Fibroblast of lung (primary cell): ENCODE data around the gene PAX2. TPM values are rescaled to one million over a fixed set of nuclear protein-coding genes. Genes with fewer than 3 reads are reported as not detected.
A peak's percentile ranks its signal among the peaks of the same experiment; 100 is the strongest.

Experiments
- DNase-seq, 2 donors: peaks; one replicate each; pipeline versions ENCODE4 v3.0.0 to v3.0.0-alpha.2; 2010; ENCODE audit warnings: low read depth in 2 of 2
- H2AFZ ChIP-seq: 2 replicates; pipeline ENCODE4 v1.5.1; 2012; ENCODE audit warnings: low read length, control low read depth, inconsistent platforms
- H3K27ac ChIP-seq: 2 replicates; pipeline ENCODE4 v1.5.1; 2011; ENCODE audit warnings: low read length, control low read depth; ENCODE audit not compliant: insufficient read depth
- H3K27me3 ChIP-seq: 2 replicates; pipeline ENCODE4 v1.5.1; 2011; ENCODE audit warnings: mild to moderate bottlenecking, low read length; ENCODE audit not compliant: control insufficient read depth, insufficient read depth
- H3K36me3 ChIP-seq: 2 replicates; pipeline ENCODE4 v1.5.1; 2011; ENCODE audit warnings: low read length; ENCODE audit not compliant: control insufficient read depth, insufficient read depth
- H3K4me1 ChIP-seq: 2 replicates; pipeline ENCODE4 v1.5.1; 2011; ENCODE audit warnings: low read length; ENCODE audit not compliant: control insufficient read depth, insufficient read depth; ENCODE audit errors: extremely low read depth
- H3K4me2 ChIP-seq: 2 replicates; pipeline ENCODE4 v1.5.1; 2011; ENCODE audit warnings: low read length, control low read depth; ENCODE audit not compliant: insufficient read depth; ENCODE audit errors: extremely low read depth
- H3K4me3 ChIP-seq, 4 experiments: fragments of 200-600 bp in 1 of 4; sonication (generic) in 1 of 4; replicated peaks in 1 of 4; 2 replicates each; pipeline ENCODE4 v1.5.1; 2011 to 2016; ENCODE audit warnings: low read length in 4 of 4, low read depth in 3 of 4, mild to moderate bottlenecking in 3 of 4, control low read depth in 2 of 4, inconsistent platforms in 1 of 4, mixed read lengths in 1 of 4; ENCODE audit not compliant: insufficient read depth in 1 of 4; ENCODE audit errors: control extremely low read depth in 1 of 4
- H3K79me2 ChIP-seq: 2 replicates; pipeline ENCODE4 v1.5.1; 2012; ENCODE audit warnings: mild to moderate bottlenecking, low read length, inconsistent platforms; ENCODE audit not compliant: control insufficient read depth, insufficient read depth
- H3K9ac ChIP-seq: 2 replicates; pipeline ENCODE4 v1.5.1; 2011; ENCODE audit warnings: mild to moderate bottlenecking, low read length, control low read depth; ENCODE audit not compliant: insufficient read depth
- H3K9me3 ChIP-seq: 2 replicates; pipeline ENCODE4 v1.5.1; 2012; ENCODE audit warnings: low read depth, low read length; ENCODE audit not compliant: control insufficient read depth, insufficient read depth
- H4K20me1 ChIP-seq: 2 replicates; pipeline ENCODE4 v1.5.1; 2011; ENCODE audit warnings: low read length; ENCODE audit not compliant: control insufficient read depth, insufficient read depth; ENCODE audit errors: extremely low read depth
- EZH2 ChIP-seq: IDR thresholded peaks from 2 replicates; pipeline ENCODE4 v1.5.1; 2012; ENCODE audit warnings: low read length, control low read depth, mild to moderate bottlenecking; ENCODE audit errors: missing control alignments
- polyA plus RNA-seq, 2 donors: library from polyadenylated mRNA; depleted of rRNA in 1 of 2; stranded (reverse) in 1 of 2; unstranded in 1 of 2; fragments of >200 nt; gene quantifications; 2 replicates each; pipeline ENCODE4 v1.2.1, GENCODE V29; 2011 to 2012; ENCODE audit warnings: missing spikeins in 1 of 2
- total RNA-seq: library from RNA; depleted of rRNA; stranded (reverse); fragments of >200 nt; gene quantifications from 2 replicates; pipeline ENCODE4 v1.2.1, GENCODE V29; 2014
- TF ChIP-seq, protein P1 (sequence below), 2 donors: IDR thresholded peaks in 1 of 2; conservative IDR thresholded peaks in 1 of 2; 1 replicate in 1 of 2; 2 replicates in 1 of 2; pipeline ENCODE4 v1.5.1; 2011 to 2012; ENCODE audit warnings: low read length in 2 of 2, control low read depth in 1 of 2, inconsistent platforms in 1 of 2, low read depth in 1 of 2, mild to moderate bottlenecking in 1 of 2

PAX2 gene
- total and polyA plus RNA-seq, 2 donors (not counting 1 experiment from before 2014, with no cell fraction given): not detected

GRCh38 chr10:100745882-100746783 lies 751 bp downstream of the PAX2 start:
- Histone ChIP-seq H3K4me2 (no peak overlapping the region), H3K36me3 (no peaks in the 10 kb centered on the region), H3K79me2 (no peaks in the 10 kb centered on the region), H3K4me3 (no peak overlapping the region), H3K4me1 (no peaks in the 10 kb centered on the region), H3K27ac (no peak overlapping the region), H4K20me1 (no peaks in the 10 kb centered on the region), H3K9me3 (no peaks in the 10 kb centered on the region), H2AFZ (no peak overlapping the region), H3K27me3 (peaks cover 82% of the 10 kb centered on the region), H3K9ac (no peak overlapping the region)
- DNase-seq: no peak
- TF ChIP-seq, protein P1, sequence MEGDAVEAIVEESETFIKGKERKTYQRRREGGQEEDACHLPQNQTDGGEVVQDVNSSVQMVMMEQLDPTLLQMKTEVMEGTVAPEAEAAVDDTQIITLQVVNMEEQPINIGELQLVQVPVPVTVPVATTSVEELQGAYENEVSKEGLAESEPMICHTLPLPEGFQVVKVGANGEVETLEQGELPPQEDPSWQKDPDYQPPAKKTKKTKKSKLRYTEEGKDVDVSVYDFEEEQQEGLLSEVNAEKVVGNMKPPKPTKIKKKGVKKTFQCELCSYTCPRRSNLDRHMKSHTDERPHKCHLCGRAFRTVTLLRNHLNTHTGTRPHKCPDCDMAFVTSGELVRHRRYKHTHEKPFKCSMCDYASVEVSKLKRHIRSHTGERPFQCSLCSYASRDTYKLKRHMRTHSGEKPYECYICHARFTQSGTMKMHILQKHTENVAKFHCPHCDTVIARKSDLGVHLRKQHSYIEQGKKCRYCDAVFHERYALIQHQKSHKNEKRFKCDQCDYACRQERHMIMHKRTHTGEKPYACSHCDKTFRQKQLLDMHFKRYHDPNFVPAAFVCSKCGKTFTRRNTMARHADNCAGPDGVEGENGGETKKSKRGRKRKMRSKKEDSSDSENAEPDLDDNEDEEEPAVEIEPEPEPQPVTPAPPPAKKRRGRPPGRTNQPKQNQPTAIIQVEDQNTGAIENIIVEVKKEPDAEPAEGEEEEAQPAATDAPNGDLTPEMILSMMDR (conservative IDR thresholded peaks at IDR 0.05 in 1 of 2, IDR thresholded peaks at IDR 0.05 in 1 of 2; ENCODE audit: low read depth in 1 of 2, low read length in 2 of 2): no peak
- TF ChIP-seq EZH2: peak; percentile 95

GRCh38 chr10:100746784-100747455 lies 1.5 kb downstream of the PAX2 start:
- Histone ChIP-seq H3K9ac (no peak overlapping the region), H3K36me3 (no peaks in the 10 kb centered on the region), H2AFZ (no peak overlapping the region), H3K4me3 (no peak overlapping the region), H3K27me3 (peaks cover 85% of the 10 kb centered on the region), H3K27ac (no peak overlapping the region), H4K20me1 (no peaks in the 10 kb centered on the region), H3K4me2 (no peak overlapping the region), H3K79me2 (no peaks in the 10 kb centered on the region), H3K9me3 (no peaks in the 10 kb centered on the region), H3K4me1 (no peaks in the 10 kb centered on the region)
- DNase-seq: no peak
- TF ChIP-seq, protein P1 (conservative IDR thresholded peaks at IDR 0.05 in 1 of 2, IDR thresholded peaks at IDR 0.05 in 1 of 2; ENCODE audit: low read depth in 1 of 2, low read length in 2 of 2): no peak
- TF ChIP-seq EZH2: peak; percentile 55

GRCh38 chr10:100747456-100748230 lies 2.3 kb downstream of the PAX2 start:
- no peaks in the 10 kb centered on the region for H4K20me1 ChIP-seq
- no peak for DNase-seq
- H3K27ac ChIP-seq: no peak overlapping the region
- H3K79me2 ChIP-seq: no peaks in the 10 kb centered on the region
- H3K9ac ChIP-seq: no peak overlapping the region
- no peaks in the 10 kb centered on the region for H3K4me1 ChIP-seq
- TF ChIP-seq EZH2: no peak
- TF ChIP-seq, protein P1 (conservative IDR thresholded peaks at IDR 0.05 in 1 of 2, IDR thresholded peaks at IDR 0.05 in 1 of 2; ENCODE audit: low read depth in 1 of 2, low read length in 2 of 2): no peak
- H3K9me3 ChIP-seq: no peaks in the 10 kb centered on the region
- H3K4me2 ChIP-seq: no peak overlapping the region
- no peaks in the 10 kb centered on the region for H3K36me3 ChIP-seq
- H3K4me3 ChIP-seq: no peak overlapping the region
- H2AFZ ChIP-seq: no peak overlapping the region
- peaks cover 82% of the 10 kb centered on the region for H3K27me3 ChIP-seq
